Stimulated activated CD8-positive, alpha-beta memory T cell treated with anti-CD3 and anti-CD28 coated beads, Interleukin-4, amount 100 ng/mL, for 1 hour (primary cell): ENCODE data around the gene MRNIP.

Experiments
- DNase-seq, 2 donors: peaks; one replicate each; pipeline ENCODE4 v3.0.0-alpha.2; 2020; ENCODE audit warnings: low read depth in 2 of 2, low spot score in 1 of 2

Gene MRNIP

GRCh38 chr5:179805529-179806249 is 52.9 kb downstream of the MRNIP start:
- DNase-seq: no peak

GRCh38 chr5:179805070-179805528 is 53.5 kb downstream of the MRNIP start:
- no peak for DNase-seq

- DNase-seq: no peak
Measured at GRCh38 chr5:179804555-179804947, 54.1 kb downstream of the MRNIP start.

GRCh38 chr5:179803651-179804554 is 54.7 kb downstream of the MRNIP start:
- DNase-seq: no peak

- DNase-seq: no peak
Measured at GRCh38 chr5:179802950-179803562, 55.6 kb downstream of the MRNIP start.

GRCh38 chr5:179802207-179802883 is 56.3 kb downstream of the MRNIP start:
- no peak for DNase-seq

- peak in 1 of 2 donors; percentile 76 for DNase-seq
Measured at GRCh38 chr5:179801304-179802206, 57.1 kb downstream of the MRNIP start.

GRCh38 chr5:179800696-179801201 is 57.9 kb downstream of the MRNIP start:
- no peak for DNase-seq

GRCh38 chr5:179800071-179800695 is 58.4 kb downstream of the MRNIP start:
- no peak for DNase-seq

GRCh38 chr5:179799644-179799973 is 59.0 kb downstream of the MRNIP start:
- no peak for DNase-seq

- DNase-seq: no peak
Measured at GRCh38 chr5:179798771-179799643, 59.6 kb downstream of the MRNIP start.

GRCh38 chr5:179798144-179798770 is 60.4 kb downstream of the MRNIP start:
- DNase-seq: no peak

- DNase-seq: no peak
Measured at GRCh38 chr5:179797741-179798140, 60.9 kb downstream of the MRNIP start.

GRCh38 chr5:179796877-179797608 is 61.6 kb downstream of the MRNIP start:
- no peak for DNase-seq

- no peak for DNase-seq
Measured at GRCh38 chr5:179795863-179796833, 62.5 kb downstream of the MRNIP start.
